HG03060 (cell line): ENCODE data around the gene PLEKHM2.

Experiments used
- ATAC-seq: cut with Tn5 transposase; IDR thresholded peaks from one replicate; pipeline ENCODE4 v1.9.1; 2021; ENCODE audit warnings: low read depth, moderate number of reproducible peaks; ENCODE audit not compliant: unreplicated experiment

Gene PLEKHM2

GRCh38 chr1:15722836-15723532 lies 38.9 kb downstream of the PLEKHM2 start:
- no peak for ATAC-seq

GRCh38 chr1:15723631-15724246 lies 39.6 kb downstream of the PLEKHM2 start:
- no peak for ATAC-seq

- ATAC-seq, result no peak
Observed at GRCh38 chr1:15724949-15725880, 41.1 kb downstream of the PLEKHM2 start.

GRCh38 chr1:15726508-15726907 lies 42.4 kb downstream of the PLEKHM2 start:
- no peak for ATAC-seq

DNA sequence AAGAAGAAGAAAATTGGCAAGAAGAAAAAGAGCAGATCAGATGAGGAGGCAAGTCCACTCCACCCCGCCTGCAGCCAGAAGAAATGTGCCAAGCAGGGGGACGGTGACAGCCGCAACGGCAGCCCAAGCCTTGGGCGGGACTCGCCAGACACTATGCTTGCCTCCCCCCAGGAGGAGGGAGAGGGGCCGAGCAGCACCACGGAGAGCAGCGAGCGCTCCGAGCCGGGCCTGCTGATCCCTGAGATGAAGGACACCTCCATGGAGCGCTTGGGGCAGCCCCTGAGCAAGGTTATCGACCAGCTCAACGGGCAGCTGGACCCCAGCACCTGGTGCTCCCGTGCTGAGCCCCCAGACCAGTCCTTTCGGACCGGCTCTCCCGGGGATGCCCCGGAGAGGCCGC lies 42.9 kb downstream of the PLEKHM2 start:
- ATAC-seq, result no peak

GRCh38 chr1:15727424-15727823 lies 43.3 kb downstream of the PLEKHM2 start:
- ATAC-seq, result no peak

GRCh38 chr1:15727866-15728534 lies 43.9 kb downstream of the PLEKHM2 start:
- ATAC-seq, result no peak

DNA sequence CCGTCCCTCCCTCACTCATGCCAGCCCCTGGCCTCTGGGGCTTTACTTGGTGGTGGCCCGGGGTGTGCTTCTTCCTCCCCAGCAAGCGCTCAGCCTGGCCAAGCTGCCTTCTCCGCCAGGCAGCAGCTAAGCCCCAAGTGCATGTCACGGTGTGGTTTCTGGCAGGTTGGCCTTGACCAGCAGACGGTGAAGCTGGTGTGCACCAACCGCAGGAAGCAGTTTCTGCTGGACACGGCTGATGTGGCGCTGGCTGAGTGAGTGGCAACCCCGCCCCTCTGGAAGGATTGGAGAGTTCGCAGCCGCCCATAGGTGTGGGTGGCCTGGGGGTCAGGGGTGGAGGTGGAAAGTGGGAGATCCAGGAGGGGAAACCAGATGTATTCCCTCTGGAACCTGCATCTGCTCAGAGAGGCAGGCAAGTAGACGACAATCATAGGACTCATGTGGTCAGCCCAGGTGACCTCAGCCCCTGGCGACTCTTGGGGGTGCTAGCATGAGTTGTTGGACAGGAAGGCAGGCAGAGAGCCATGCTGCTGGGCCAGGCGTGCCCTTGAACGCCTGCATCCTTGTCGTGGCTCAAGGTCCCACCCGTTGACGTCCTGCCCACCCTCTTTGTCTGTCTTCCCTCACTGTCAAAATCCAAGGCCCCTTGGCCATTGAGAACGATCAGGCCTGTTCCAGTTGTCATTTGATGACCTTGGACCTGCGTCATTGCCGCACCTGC lies 45.0 kb downstream of the PLEKHM2 start:
- no peak for ATAC-seq

GRCh38 chr1:15730423-15730822 lies 46.3 kb downstream of the PLEKHM2 start:
- no peak for ATAC-seq

DNA sequence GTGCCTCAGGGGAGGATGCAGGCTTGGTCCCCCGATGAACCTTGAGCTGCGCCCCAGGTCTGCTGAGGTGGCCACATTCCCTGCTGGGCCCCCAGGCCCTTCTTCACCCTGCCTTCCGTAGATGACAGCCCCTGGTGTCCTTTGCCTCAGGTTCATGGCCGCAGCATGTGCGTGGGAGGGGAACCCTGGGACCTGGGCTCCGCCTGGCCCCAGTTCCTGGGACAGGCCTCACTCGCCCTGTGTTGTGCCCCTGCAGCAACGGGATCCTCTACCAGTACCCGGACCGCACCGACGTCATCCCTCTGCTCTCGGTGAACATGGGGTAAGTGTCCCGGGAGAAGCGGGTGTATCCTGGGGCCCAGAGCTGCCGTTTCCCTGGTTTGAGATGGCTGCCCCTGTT lies 46.8 kb downstream of the PLEKHM2 start:
- no peak for ATAC-seq

GRCh38 chr1:15731735-15732685 lies 47.9 kb downstream of the PLEKHM2 start:
- no peak for ATAC-seq

DNA sequence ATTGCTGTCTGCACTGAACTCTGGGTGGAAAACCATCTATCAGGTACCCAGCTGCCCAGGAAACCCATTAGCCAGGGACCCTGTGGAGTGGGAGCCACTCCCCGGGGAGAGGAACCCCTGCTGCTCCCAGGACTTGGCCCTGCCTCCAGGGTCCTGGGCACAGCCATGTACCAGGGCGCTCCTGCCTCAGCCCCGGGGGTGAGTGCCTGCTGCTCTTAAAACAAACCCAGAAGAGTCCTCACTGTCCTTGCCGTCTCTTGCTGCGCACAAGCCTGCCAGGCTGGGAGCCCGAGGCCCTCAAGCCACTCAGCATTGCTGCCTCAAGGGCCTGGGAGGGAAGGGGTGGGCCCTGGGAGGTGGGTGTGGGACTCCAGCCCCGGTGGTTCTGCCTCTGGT lies 48.6 kb downstream of the PLEKHM2 start:
- no peak for ATAC-seq

DNA sequence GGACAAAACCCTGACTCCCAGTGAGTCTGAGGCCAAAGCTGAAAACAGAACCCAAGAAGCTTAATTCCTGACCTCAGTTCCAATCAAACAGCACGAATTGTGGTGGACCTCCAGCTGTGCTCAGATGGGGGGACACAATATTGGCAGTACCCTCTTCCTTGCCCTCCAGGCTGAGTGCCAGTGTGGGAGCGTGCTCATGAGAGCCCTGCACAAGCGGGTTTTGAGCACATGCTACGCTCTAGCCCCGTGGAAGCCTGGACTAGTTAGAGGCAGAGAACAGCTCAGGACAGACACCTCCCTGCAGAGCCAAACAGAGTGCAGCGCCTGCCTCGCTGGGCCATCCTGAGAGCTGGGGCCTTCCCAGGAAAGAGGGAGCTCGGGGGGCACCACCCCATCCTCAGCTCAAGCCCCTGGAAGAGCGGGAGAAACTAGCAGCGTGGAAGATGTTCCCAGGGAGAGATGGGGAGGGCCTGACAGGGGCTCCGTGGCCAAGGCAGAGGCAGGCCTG lies 49.2 kb downstream of the PLEKHM2 start:
- ATAC-seq, result no peak

- ATAC-seq, result no peak
Observed at GRCh38 chr1:15733726-15734226, 49.7 kb downstream of the PLEKHM2 start.

DNA sequence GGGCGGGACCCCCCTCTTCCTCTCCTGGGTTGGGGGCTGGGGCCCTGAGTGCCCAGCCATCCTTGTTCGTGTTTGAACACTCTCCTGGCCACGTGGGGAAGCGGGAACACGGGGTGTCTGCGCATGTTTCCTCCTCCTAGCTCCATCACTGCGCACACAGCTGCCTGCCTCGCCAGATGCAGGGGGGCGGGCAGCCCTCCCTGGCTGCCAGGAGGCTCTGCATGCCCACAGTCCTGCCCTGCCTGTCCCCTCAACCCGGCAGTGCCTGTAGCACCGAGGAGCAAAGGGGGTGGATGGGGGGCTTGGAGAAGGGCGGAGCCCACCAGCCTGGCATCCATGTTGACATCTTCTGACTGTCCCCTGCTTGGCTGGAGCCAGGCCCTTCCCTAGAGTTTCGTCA lies 50.2 kb downstream of the PLEKHM2 start:
- no peak for ATAC-seq

DNA sequence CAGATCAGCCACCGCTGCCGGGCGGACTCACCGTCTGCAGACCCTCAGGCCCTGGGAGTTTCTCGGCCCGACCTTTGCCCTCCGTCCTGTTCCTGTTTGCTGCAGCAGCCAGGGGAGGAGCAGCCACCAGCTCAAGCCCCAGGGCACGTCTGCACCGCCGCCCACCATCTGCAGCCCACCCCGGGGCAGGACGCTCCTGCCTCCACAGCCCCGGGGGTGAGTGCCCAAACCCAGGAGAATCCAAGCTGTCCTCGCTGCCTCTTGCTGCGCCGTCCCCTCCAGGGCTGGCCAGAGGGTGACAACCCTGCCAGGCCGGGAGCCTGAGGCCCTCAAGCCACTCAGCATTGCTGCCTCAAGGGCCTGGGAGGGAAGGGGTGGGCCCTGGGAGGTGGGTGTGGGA lies 50.8 kb downstream of the PLEKHM2 start:
- no peak for ATAC-seq

GRCh38 chr1:15735304-15736037 lies 51.4 kb downstream of the PLEKHM2 start:
- no peak for ATAC-seq
